ENCODE measurements around the gene GRM5. TPM values are rescaled to one million over a fixed set of nuclear protein-coding genes. Genes with fewer than 3 reads are reported as not detected.

The GRM5 gene
- total RNA-seq, 2 donors from 2014 or later = 0.33 TPM; not detected in 1

DNA sequence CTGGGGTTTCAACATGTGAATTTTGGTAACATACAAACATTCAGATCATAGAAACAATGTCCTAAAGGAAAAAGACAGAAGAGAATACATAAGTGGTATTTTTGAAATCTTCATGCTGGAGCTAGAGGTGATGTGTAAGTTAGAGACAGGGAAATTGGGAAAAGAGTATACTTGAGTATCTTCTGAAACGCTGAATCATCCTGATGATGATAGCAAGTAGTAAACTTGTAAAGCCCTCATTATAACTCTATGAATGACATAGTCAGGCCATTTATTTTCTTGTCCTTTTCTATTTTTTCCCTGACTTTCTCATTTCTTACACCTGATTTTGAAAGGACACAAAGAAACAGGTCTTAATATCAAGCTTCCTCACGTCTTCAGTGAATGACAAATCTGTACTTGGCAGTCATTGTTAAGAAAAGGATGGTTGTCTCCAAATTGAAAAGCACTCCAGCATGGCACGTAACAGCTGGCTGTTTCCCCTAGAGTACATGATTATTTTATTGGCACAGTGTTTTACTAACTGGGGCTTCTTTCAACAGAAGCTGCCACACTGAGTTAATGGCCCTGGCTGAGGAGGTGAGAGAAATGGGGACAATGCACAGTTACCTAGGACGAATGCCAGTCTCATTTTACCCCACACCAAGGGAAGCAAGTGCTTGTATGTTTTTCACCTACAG, 587.5 kb downstream of the GRM5 start:
- H3K27ac ChIP-seq = no peak overlapping the region
- H3K27me3 ChIP-seq = no peaks in the 10 kb centered on the region
- intact Hi-C loops (cut with DNase I) = loop anchor here (10.0 kb wide), 1 partner anchor 53 kb away; no protein-coding TSS in a partner anchor
- ATAC-seq (no peak), DNase-seq (no peak)
- no peaks in the 10 kb centered on the region for H3K36me3 ChIP-seq (replicated peaks in 1 of 2; ENCODE audit: insufficient read depth in 1 of 2, low read depth in 2 of 2)
- H3K4me3 ChIP-seq = no peak overlapping the region
- no peak for TF ChIP-seq POLR2A (IDR thresholded peaks at IDR 0.05)
- TF ChIP-seq, protein P1, sequence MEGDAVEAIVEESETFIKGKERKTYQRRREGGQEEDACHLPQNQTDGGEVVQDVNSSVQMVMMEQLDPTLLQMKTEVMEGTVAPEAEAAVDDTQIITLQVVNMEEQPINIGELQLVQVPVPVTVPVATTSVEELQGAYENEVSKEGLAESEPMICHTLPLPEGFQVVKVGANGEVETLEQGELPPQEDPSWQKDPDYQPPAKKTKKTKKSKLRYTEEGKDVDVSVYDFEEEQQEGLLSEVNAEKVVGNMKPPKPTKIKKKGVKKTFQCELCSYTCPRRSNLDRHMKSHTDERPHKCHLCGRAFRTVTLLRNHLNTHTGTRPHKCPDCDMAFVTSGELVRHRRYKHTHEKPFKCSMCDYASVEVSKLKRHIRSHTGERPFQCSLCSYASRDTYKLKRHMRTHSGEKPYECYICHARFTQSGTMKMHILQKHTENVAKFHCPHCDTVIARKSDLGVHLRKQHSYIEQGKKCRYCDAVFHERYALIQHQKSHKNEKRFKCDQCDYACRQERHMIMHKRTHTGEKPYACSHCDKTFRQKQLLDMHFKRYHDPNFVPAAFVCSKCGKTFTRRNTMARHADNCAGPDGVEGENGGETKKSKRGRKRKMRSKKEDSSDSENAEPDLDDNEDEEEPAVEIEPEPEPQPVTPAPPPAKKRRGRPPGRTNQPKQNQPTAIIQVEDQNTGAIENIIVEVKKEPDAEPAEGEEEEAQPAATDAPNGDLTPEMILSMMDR (IDR thresholded peaks at IDR 0.05) = no peak
- WGBS, 2 donors = 50 to 51% methylated on average over 4 of the region's 4 CpGs
- H3K9me3 ChIP-seq = no peaks in the 10 kb centered on the region
- H3K4me1 ChIP-seq = no peaks in the 10 kb centered on the region

DNA sequence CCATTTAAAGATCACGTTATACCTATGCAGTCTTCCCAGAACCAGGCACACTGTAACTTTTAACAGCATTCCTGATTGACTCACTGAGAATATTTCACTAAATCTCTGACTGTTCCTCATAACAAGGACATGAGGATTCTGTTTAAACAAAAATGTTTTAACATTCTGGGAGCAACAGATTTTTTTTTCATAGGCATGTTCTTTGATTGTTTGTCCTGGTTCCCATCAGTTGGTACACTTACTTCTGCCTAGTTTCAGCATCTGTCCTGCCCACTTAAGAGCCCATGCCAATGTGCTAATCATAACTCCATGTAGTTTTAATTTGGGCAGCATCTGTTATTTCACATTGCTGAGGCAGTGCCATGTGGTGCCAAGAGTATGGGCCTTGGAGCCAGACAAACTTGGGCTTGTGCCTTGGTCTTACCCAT, 589.8 kb downstream of the GRM5 start:
- H3K9me3 ChIP-seq = no peaks in the 10 kb centered on the region
- no peaks in the 10 kb centered on the region for H3K4me1 ChIP-seq
- intact Hi-C loops (cut with DNase I) = loop anchor here (10.0 kb wide), 1 partner anchor 51 kb away; no protein-coding TSS in a partner anchor
- TF ChIP-seq POLR2A (IDR thresholded peaks at IDR 0.05) = no peak
- TF ChIP-seq, protein P1 (IDR thresholded peaks at IDR 0.05) = no peak
- H3K27ac ChIP-seq = no peak overlapping the region
- H3K36me3 ChIP-seq (replicated peaks in 1 of 2; ENCODE audit: insufficient read depth in 1 of 2, low read depth in 2 of 2) = no peaks in the 10 kb centered on the region
- H3K27me3 ChIP-seq = no peaks in the 10 kb centered on the region
- DNase-seq (no peak), ATAC-seq (no peak)
- WGBS, 2 donors = 33 to 44% methylated on average over 1 of the region's 1 CpG
- H3K4me3 ChIP-seq = no peak overlapping the region

DNA sequence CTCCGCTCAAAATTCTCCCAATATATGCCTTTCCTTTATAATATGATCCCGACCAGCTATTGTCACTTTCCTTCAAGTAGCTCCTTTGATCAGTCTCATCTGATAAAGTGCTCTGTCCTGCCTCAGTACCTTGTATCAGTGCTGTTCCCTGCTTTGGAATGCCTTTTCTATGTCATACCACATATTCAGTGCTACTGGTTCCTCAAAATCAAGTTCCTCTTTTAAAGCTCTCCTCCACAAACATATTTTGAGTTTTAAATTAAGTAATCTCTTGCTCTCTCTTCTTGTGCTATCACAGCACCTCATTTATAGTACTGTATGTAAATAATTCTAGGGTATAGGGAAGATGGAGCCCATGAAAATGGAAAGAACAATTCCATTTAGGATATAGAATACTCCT, 591.1 kb downstream of the GRM5 start:
- intact Hi-C loops (cut with DNase I) = loop anchor here (10.0 kb wide), 1 partner anchor 50 kb away; no protein-coding TSS in a partner anchor
- no peaks in the 10 kb centered on the region for H3K9me3 ChIP-seq
- H3K36me3 ChIP-seq (replicated peaks in 1 of 2; ENCODE audit: insufficient read depth in 1 of 2, low read depth in 2 of 2) = no peaks in the 10 kb centered on the region
- DNase-seq = no peak
- H3K4me3 ChIP-seq = no peak overlapping the region
- H3K27me3 ChIP-seq = no peaks in the 10 kb centered on the region
- H3K27ac ChIP-seq = no peak overlapping the region
- WGBS, 2 donors = 30 to 50% methylated on average over 2 of the region's 2 CpGs
- ATAC-seq = no peak
- no peaks in the 10 kb centered on the region for H3K4me1 ChIP-seq
- TF ChIP-seq, protein P1 (IDR thresholded peaks at IDR 0.05) = no peak
- TF ChIP-seq POLR2A (IDR thresholded peaks at IDR 0.05) = no peak

DNA sequence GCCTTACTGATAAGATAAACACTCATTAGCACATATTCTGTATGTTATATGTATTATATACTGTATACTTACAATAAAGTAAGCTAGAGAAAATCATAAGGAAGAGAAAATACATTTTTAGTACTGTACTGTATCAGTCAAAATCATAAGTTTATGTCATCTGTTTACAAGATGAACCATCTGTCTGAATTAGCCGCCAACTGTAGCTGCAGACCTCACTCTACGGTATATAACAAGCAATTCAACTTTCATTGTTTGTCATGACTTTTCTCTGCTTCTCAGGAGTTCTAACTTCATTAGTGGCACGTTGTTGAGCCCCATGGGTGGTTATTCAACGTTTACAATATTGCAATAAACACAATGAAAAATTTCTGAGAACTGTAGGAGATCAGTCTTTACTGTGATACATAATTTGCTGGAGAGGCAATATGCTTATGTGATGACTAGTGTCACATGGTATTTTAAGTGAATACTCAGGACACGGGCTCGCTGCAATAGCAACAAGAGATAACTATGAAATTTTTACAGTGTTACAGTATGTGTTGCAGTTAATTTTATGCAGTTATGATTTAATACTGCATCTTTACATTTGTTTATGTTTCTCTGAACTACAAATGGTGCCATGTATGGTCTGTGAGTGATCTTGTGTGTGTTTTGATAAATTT, 596.1 kb downstream of the GRM5 start:
- 67 to 69% methylated on average over 6 of the region's 6 CpGs for WGBS, 2 donors
- intact Hi-C loops (cut with DNase I) = loop anchor here (10.0 kb wide), 1 partner anchor 45 kb away; no protein-coding TSS in a partner anchor

More for the DNA sequence above, 596.1 kb downstream of the GRM5 start:
- no peaks in the 10 kb centered on the region for H3K4me1 ChIP-seq
- TF ChIP-seq, protein P1 (IDR thresholded peaks at IDR 0.05) = no peak
- TF ChIP-seq POLR2A (IDR thresholded peaks at IDR 0.05) = no peak
- H3K36me3 ChIP-seq (replicated peaks in 1 of 2; ENCODE audit: insufficient read depth in 1 of 2, low read depth in 2 of 2) = no peaks in the 10 kb centered on the region
- H3K27me3 ChIP-seq = no peaks in the 10 kb centered on the region
- no peak for ATAC-seq
- H3K4me3 ChIP-seq = no peak overlapping the region
- no peaks in the 10 kb centered on the region for H3K9me3 ChIP-seq
- H3K27ac ChIP-seq = no peak overlapping the region
- DNase-seq = no peak
